HepG2 (cell line): ENCODE data around the gene ANKRD42. TPM values are rescaled to one million over a fixed set of nuclear protein-coding genes. Genes with fewer than 3 reads are reported as not detected.

Experiments used
- AHDC1 ChIP-seq: sonication (generic); formaldehyde crosslinking; IDR thresholded peaks from 2 replicates; pipeline ENCODE4 v1.5.1; 2020; ENCODE audit warnings: mild to moderate bottlenecking, missing genetic modification reagents, borderline replicate concordance
- CBX5 ChIP-seq: sonication (generic); formaldehyde crosslinking; IDR thresholded peaks from 2 replicates; pipeline ENCODE4 v1.4.0; 2020; ENCODE audit warnings: missing genetic modification reagents, borderline replicate concordance
- CEBPG ChIP-seq: IDR thresholded peaks from 2 replicates; pipeline ENCODE4 v1.6.1; 2016
- DNMT1 ChIP-seq: sonication (generic); formaldehyde crosslinking; IDR thresholded peaks from 2 replicates; pipeline ENCODE4 v1.5.1; 2020; ENCODE audit warnings: mild to moderate bottlenecking, missing genetic modification reagents
- HDAC2 ChIP-seq: sonication (generic); formaldehyde crosslinking; IDR thresholded peaks from 2 replicates; pipeline ENCODE4 v1.4.0; 2020; ENCODE audit warnings: missing genetic modification reagents
- KDM2A ChIP-seq: sonication (generic); formaldehyde crosslinking; IDR thresholded peaks from 2 replicates; pipeline ENCODE4 v1.4.0; 2020; ENCODE audit warnings: low read depth, missing genetic modification reagents, borderline replicate concordance
- MIXL1 ChIP-seq: IDR thresholded peaks from 2 replicates; pipeline ENCODE4 v1.6.1; 2016
- SALL1 ChIP-seq: sonication (generic); formaldehyde crosslinking; IDR thresholded peaks from 2 replicates; pipeline ENCODE4 v1.8.0; 2022; ENCODE audit warnings: mild to moderate bottlenecking, missing genetic modification reagents
- SP2 ChIP-seq: sonication (generic); formaldehyde crosslinking; IDR thresholded peaks from 2 replicates; pipeline ENCODE4 v1.5.1; 2020; ENCODE audit warnings: mild to moderate bottlenecking, missing genetic modification reagents
- SRF ChIP-seq: IDR thresholded peaks from 2 replicates; pipeline ENCODE4 v1.6.1; 2011; ENCODE audit warnings: mild to moderate bottlenecking, low read depth, low read length, moderate library complexity
- TBX3 ChIP-seq: fragments of 450-650 bp; IDR thresholded peaks from 2 replicates; pipeline ENCODE4 v1.6.1; 2017; ENCODE audit warnings: antibody characterized with exemption, mild to moderate bottlenecking, inconsistent platforms, borderline replicate concordance
- TRAFD1 ChIP-seq: sonication (generic); formaldehyde crosslinking; IDR thresholded peaks from 2 replicates; pipeline ENCODE4 v1.5.1; 2020; ENCODE audit warnings: missing genetic modification reagents, mild to moderate bottlenecking, borderline replicate concordance
- UBTF ChIP-seq: sonication (generic); formaldehyde crosslinking; IDR thresholded peaks from 2 replicates; pipeline ENCODE4 v1.4.0; 2020; ENCODE audit warnings: mild to moderate bottlenecking, missing genetic modification reagents
- XRCC5 ChIP-seq: fragments of 200-400 bp; formaldehyde crosslinking; optimal IDR thresholded peaks from 2 replicates; pipeline ENCODE3; 2017; ENCODE audit warnings: mild to moderate bottlenecking, low read length
- ZBTB26 ChIP-seq: IDR thresholded peaks from 2 replicates; pipeline ENCODE4 v1.6.1; 2016; ENCODE audit warnings: missing compliant biosample characterization, missing genetic modification reagents, borderline replicate concordance
- ZFP37 ChIP-seq: sonication (generic); formaldehyde crosslinking; IDR thresholded peaks from 2 replicates; pipeline ENCODE4 v1.4.0; 2020; ENCODE audit warnings: missing genetic modification reagents, borderline replicate concordance
- ZNF441 ChIP-seq: sonication (generic); formaldehyde crosslinking; IDR thresholded peaks from 2 replicates; pipeline ENCODE4 v1.7.0; 2021; ENCODE audit warnings: missing genetic modification reagents, borderline replicate concordance
- ZNF619 ChIP-seq: sonication (generic); formaldehyde crosslinking; IDR thresholded peaks from 2 replicates; pipeline ENCODE4 v1.4.0; 2020; ENCODE audit warnings: mild to moderate bottlenecking, missing genetic modification reagents
- ZNF724P ChIP-seq: sonication (generic); formaldehyde crosslinking; IDR thresholded peaks from 2 replicates; pipeline ENCODE4 v1.8.0; 2022; ENCODE audit warnings: missing genetic modification reagents, borderline replicate concordance
- polyA plus RNA-seq, 8 experiments: library from polyadenylated mRNA; depleted of rRNA in 3 of 8; stranded (reverse) in 7 of 8; unstranded in 1 of 8; fragments of >200 nt; fragmentation: Illumina TruSeq in 4 of 8; extraction: Trizol in 4 of 8; gene quantifications; 2 replicates each; pipeline versions ENCODE4 v1.2.1 to v1.2.3, GENCODE V29; 2011 to 2016; ENCODE audit warnings: low read depth in 4 of 8, missing spikeins in 1 of 8, mixed read lengths in 1 of 8; ENCODE audit not compliant: insufficient read depth in 1 of 8
- total RNA-seq, 5 experiments: library from RNA; depleted of rRNA; stranded (reverse); fragments of >200 nt; fragmentation: Illumina TruSeq; extraction: Trizol; gene quantifications; 2 replicates each; pipeline ENCODE4 v1.2.3, GENCODE V29; 2016; ENCODE audit warnings: low read depth in 1 of 5

Gene ANKRD42
- total and polyA plus RNA-seq, 2 of the 13 experiments (the other 11 are each of a cell fraction or from before 2014, with no cell fraction given), result 2.2 to 3.7 TPM

- TF ChIP-seq KDM2A (CRISPR knock-in tag), result peak; percentile 28
- no peak for TF ChIP-seq DNMT1 (CRISPR knock-in tag)
- 0 out of 2 replicates have a peak, but pooled peaks have one; percentile 8 for TF ChIP-seq UBTF (CRISPR knock-in tag)
- TF ChIP-seq SRF, result no peak
- TF ChIP-seq ZNF619 (CRISPR knock-in tag), result no peak
- no peak for TF ChIP-seq CBX5 (CRISPR knock-in tag)
- TF ChIP-seq TBX3, result no peak
- TF ChIP-seq ZNF724P, result no peak
- peak; percentile 52; the same call in 1 of the 2 replicates for TF ChIP-seq SALL1 (CRISPR knock-in tag)
- TF ChIP-seq ZFP37 (CRISPR knock-in tag), result no peak
- no peak for TF ChIP-seq ZNF441 (CRISPR knock-in tag)
- TF ChIP-seq ZBTB26 (CRISPR knock-in tag), result 0 out of 2 replicates have a peak, but pooled peaks have one; percentile 1
- TF ChIP-seq CEBPG (CRISPR knock-in tag), result peak; percentile 96
- no peak for TF ChIP-seq TRAFD1 (CRISPR knock-in tag)
- TF ChIP-seq AHDC1 (CRISPR knock-in tag), result no peak
- peak; percentile 25 for TF ChIP-seq XRCC5
- TF ChIP-seq SP2 (CRISPR knock-in tag), result peak; percentile 90
- no peak for TF ChIP-seq HDAC2 (CRISPR knock-in tag)
- TF ChIP-seq MIXL1 (CRISPR knock-in tag), result 0 out of 2 replicates have a peak, but pooled peaks have one; percentile 16
Observed at GRCh38 chr11:83156144-83156995, 37.1 kb upstream of the ANKRD42 start (continued).
